ENCODE measurements around the gene CARD16. TPM values are rescaled to one million over a fixed set of nuclear protein-coding genes. Genes with fewer than 3 reads are reported as not detected.
"Not testable (repeated sequence)": the region's sequence is repeated elsewhere in the genome, so short reads cannot be mapped to it uniquely, and the experiment has no call there.

The CARD16 gene
- 10 to 100 TPM in 1 of 2 experiments, 1 to 10 TPM in 1; 9.5 to 10.9 TPM for total RNA-seq

DNA sequence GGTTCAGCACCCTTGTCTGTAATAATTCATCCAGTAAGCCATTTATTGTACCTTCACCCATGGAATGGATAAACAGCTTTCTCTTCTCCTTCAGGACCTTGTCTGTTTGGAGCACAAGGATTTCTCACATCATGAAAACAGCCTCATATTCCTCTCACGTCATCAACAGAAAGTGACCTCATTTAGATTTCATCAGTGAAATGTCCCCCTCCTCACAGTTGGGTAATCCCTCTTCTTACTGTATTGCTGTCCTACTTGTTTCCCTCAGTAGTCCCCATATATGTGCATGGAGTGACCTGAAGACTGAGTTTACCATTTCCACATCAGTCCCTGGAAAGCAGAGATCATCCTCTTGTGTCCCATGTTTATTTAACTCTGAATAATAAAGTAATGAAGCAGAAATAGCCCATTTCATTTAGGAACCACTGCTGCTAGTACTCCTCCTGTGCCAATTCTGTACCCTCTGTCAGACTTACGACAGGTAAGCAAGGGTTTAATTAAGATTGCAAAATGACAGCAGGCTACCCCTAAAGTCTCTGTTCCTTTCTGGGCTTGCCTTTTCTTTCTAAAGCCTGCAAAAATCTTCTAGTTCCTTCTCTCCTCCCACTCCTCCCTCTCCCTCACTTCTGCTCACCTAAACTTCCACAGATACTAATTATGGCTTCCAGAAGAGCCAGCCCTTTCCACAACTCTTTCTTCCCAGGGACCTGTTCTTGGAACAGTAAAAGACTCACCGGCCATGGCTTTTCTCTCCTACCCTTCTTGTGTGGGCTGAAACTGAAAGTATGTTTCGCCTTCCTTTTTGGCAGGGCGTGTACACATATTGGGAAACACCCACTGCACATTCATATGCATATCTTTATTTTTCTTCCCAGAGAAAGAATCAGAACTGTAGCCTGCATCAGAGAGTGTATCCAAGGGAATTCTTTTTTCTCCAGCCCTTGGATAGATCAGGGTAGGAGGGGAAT, at the start of gene CARD16:
CARD16 (minus strand) TSS at position 779 of the 968 bp plus-strand sequence; CDS start at position 741, 38 bp downstream.
- H3K9me3 Mint-ChIP-seq; H3K27me3 Mint-ChIP-seq (ENCODE audit: low read depth); H3K36me3 Mint-ChIP-seq (ENCODE audit: low read depth): not testable (repeated sequence)
- peak within 1 kb of the TSS; percentile 82 for H3K27ac Mint-ChIP-seq
- DNase-seq: peak; percentile 64
- H3K4me3 Mint-ChIP-seq: peak within 1 kb of the TSS; percentile 83
- CTCF ChIA-PET: interaction anchor here (1.1 kb wide), 1 partner anchor 10 kb away, joined by 3 read pairs; the partner anchor contains the start of gene CASP1
- intact Hi-C loops (cut with micrococcal nuclease): loop anchor here (1.0 to 10.0 kb wide), 6 partner anchors 10 to 1030 kb away; partner anchors contain the start of genes AASDHPPT, CASP1, CASP4 and KBTBD3
- peaks cover 46% of the 10 kb centered on the region for H3K4me1 Mint-ChIP-seq (ENCODE audit: low read depth)

DNA sequence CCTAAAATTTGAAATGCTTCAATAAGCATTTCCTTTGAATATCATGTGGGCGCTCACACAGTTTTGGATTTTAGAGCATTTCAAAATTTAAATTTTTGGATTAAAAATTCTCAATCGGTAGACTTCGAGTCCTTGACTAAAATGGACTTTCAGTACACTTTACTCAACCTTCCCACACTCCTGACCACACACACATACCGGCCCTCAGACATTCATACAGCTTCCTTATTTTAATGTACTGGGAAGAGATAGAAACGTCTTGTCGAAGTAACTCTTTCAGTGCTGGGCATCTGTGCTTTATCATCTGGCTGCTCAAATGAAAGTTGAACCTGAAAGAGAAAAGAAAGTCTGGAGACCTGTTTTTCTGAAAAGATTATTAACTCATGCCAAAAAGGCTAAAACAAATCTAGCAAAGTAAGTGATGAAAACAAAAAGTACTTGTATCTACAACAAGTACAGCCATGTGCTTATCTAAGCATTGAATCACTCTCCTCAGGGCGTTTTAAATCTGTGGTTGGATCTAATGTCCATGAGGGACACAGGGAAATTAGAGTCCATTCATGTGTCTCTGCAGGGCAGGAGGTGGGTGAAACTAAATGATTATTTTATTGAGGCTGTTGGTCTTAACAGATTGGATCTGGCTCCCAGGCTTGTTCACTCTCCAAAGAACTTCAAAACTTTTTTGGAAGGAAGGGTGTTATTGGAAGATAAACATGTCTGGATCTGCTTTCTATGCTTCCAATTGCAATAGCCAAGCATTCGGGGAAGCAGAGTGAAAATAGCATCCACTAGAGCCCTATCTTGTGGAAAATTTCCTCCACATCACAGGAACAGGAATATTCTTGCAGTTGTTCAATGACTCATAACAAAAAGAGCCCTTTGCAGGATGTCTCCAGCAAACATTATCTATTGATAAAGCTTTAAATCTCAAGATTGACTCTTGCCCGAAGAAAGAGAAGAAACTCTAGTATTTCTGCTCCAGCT, 47.4 kb upstream of the CARD16 start:
- Mint-ChIP-seq H3K4me3 (no peak overlapping the region), H3K27ac (no peak overlapping the region), H3K27me3 (ENCODE audit: low read depth) (peaks cover 7% of the 10 kb centered on the region), H3K36me3 (ENCODE audit: low read depth) (no peaks in the 10 kb centered on the region), H3K9me3 (no peaks in the 10 kb centered on the region), H3K4me1 (ENCODE audit: low read depth) (no peaks in the 10 kb centered on the region)
- intact Hi-C loops (cut with micrococcal nuclease): no loop called here
- CTCF ChIA-PET: no interaction called here
- DNase-seq: no peak

DNA sequence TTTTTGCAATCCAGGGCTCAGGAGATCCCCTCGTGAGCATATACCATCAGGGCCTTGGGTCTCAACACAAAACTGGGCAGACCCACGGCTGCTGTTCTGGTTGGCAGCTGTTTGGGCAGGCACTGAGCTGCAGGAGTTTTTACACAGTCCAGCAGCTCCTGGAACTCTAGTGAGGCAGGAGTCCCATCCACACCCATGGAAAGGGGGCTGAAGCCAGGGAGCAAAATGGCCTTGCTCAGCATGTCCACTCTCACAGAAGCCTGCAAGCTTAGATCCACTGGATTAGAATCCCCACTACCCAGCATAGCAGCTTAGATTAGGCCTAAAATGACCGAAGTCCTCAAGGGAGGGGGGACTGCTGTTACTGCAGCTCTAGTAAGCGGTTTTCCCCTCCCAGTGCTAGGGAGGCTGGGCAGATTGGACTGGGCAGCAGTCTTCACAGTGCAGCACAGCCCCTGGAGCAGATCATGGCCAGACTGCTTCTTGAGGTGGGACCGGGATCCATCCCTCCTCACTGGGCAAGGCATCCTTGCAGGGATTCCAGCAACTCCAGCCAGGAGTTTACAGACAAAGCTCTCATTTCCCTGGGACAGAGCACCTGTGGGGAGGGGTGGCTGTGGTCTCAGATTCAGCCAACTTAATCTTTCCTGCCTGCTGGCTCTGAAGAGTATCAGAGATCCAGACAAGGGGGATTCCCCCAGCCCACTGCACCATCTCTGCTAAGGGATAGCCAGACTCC, 36.4 kb upstream of the CARD16 start:
- Mint-ChIP-seq H3K27ac (no peak overlapping the region), H3K36me3 (ENCODE audit: low read depth) (no peaks in the 10 kb centered on the region), H3K4me3 (no peak overlapping the region), H3K27me3 (ENCODE audit: low read depth) (peaks cover 8% of the 10 kb centered on the region), H3K4me1 (ENCODE audit: low read depth) (peaks cover 20% of the 10 kb centered on the region), H3K9me3 (no peaks in the 10 kb centered on the region)
- DNase-seq: no peak
- CTCF ChIA-PET: no interaction called here
- intact Hi-C loops (cut with micrococcal nuclease): loop anchor here (2.0 kb wide), 1 partner anchor 19 kb away; no protein-coding TSS in a partner anchor

DNA sequence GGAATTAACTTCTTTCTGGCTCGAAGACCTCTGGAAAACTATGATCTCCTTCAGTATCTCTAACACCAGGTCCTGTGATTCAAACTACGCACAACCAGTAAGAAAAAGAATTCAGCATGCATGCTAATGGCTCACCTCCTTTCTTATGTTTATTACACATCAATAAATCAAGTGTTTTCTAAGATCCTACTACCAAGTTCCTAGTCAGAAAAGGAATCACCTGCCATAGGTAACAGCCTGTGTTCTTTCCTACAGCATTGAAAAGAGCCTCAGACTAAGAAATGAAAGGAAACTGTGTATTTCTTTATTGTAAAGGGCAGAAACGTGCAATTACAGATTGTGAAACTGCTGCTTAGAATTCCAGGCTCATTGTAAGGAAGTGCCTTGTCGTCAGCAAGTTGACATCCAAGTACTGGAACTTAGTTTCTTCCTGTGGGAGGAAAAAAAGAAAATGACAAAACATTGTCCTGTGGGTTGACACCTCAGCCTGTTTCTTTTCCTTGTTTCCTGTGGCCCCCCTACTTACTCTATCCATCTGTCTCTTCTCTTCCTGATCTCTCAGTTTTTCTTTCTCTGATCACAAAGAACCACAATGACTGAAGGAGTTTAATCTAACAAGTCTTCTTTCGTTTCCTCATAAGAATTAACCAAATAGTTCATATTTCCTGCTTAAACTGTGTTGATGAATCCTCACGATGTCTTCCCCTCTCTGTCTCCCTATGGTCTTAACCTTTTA, 35.2 kb upstream of the CARD16 start:
- H3K4me3 Mint-ChIP-seq; H3K27me3 Mint-ChIP-seq (ENCODE audit: low read depth); H3K36me3 Mint-ChIP-seq (ENCODE audit: low read depth); H3K27ac Mint-ChIP-seq; CTCF ChIA-PET; H3K9me3 Mint-ChIP-seq; DNase-seq: not testable (repeated sequence)
- intact Hi-C loops (cut with micrococcal nuclease): loop anchor here (2.0 kb wide), 1 partner anchor 20 kb away; no protein-coding TSS in a partner anchor
- peaks cover 20% of the 10 kb centered on the region for H3K4me1 Mint-ChIP-seq (ENCODE audit: low read depth)

DNA sequence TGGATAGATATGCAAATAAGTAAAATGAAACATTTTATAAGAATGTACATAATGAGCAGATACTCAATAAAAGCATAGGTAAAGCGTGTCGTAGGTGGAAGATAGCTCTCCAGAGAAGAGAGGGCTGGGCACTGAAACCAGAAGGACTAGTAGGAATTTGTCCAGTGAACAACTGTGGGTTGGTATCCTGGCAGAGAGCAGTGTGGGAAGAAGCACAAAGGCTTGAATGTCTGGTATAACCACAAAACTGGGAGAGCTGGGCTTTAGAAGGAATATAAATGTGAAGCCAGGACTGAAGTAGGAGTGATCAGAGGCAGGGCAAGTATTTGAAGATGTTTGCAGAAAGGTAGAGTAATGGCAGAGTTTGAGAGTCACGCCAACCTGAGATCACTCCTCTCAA, 33.1 kb upstream of the CARD16 start:
- H3K36me3 Mint-ChIP-seq (ENCODE audit: low read depth): no peaks in the 10 kb centered on the region
- no peak for DNase-seq
- peaks cover 20% of the 10 kb centered on the region for H3K4me1 Mint-ChIP-seq (ENCODE audit: low read depth)
- H3K27me3 Mint-ChIP-seq (ENCODE audit: low read depth): peaks cover 6% of the 10 kb centered on the region
- CTCF ChIA-PET: no interaction called here
- H3K4me3 Mint-ChIP-seq: no peak overlapping the region
- intact Hi-C loops (cut with micrococcal nuclease): loop anchor here (5.0 kb wide), 1 partner anchor 371 kb away; no protein-coding TSS in a partner anchor
- H3K9me3 Mint-ChIP-seq: no peaks in the 10 kb centered on the region
- no peak overlapping the region for H3K27ac Mint-ChIP-seq

DNA sequence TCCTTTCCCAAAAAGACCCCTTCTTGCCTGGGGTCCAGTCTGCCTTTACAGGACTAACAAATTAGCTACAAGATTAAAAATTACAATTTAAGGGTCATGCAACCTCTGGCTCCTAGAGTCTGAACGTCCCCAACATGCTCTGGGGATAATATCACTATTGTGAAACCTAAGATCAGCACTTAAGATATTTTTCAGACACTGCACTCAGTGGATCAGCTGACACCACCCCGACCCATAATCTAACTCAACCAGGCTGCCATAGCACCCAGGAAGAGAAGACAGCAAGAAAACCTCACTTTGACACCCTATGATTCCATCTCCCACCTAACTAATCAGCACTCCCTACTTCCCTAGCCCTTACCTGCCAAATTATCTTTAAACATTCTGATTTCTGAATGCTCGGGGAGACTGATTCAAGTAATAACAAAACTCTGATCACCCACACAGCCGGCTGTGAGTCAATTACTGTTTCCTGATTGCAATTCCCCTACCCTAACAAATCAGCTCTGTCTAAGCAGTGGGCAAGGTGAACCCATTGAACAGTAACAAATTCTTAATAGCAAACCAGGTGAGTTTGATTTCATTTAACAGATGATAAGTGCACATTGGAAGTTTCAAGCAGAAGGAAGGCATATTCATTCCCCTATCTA, 32.1 kb upstream of the CARD16 start:
- DNase-seq: peak; percentile 65
- H3K4me3 Mint-ChIP-seq; H3K27me3 Mint-ChIP-seq (ENCODE audit: low read depth); H3K27ac Mint-ChIP-seq; CTCF ChIA-PET; H3K9me3 Mint-ChIP-seq; H3K36me3 Mint-ChIP-seq (ENCODE audit: low read depth): not testable (repeated sequence)
- H3K4me1 Mint-ChIP-seq (ENCODE audit: low read depth): peaks cover 20% of the 10 kb centered on the region
- intact Hi-C loops (cut with micrococcal nuclease): loop anchor here (1.0 to 5.0 kb wide), 2 partner anchors 220 to 370 kb away; no protein-coding TSS in a partner anchor

DNA sequence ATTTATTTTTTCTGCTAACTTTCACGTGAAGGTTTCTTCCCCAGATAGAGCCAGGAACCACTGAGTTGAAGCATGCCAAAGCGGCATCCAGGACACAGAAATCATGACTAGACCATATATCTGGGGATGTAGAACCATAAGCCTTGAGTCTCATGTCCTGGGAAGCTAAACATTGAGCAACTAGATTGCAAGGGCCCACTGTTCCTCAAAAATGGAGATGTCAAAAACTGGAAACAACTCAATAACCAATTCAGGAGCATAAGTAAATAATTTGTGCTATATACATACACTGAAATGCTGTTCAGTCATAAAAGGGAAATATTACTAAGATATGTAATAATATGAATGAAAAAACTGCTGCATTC, 29.0 kb upstream of the CARD16 start:
- no peak for DNase-seq
- no peaks in the 10 kb centered on the region for H3K27me3 Mint-ChIP-seq (ENCODE audit: low read depth)
- no peaks in the 10 kb centered on the region for H3K9me3 Mint-ChIP-seq
- peaks cover 22% of the 10 kb centered on the region for H3K4me1 Mint-ChIP-seq (ENCODE audit: low read depth)
- H3K27ac Mint-ChIP-seq: no peak overlapping the region
- no peak overlapping the region for H3K4me3 Mint-ChIP-seq
- H3K36me3 Mint-ChIP-seq (ENCODE audit: low read depth): no peaks in the 10 kb centered on the region
- intact Hi-C loops (cut with micrococcal nuclease): no loop called here
- CTCF ChIA-PET: no interaction called here

DNA sequence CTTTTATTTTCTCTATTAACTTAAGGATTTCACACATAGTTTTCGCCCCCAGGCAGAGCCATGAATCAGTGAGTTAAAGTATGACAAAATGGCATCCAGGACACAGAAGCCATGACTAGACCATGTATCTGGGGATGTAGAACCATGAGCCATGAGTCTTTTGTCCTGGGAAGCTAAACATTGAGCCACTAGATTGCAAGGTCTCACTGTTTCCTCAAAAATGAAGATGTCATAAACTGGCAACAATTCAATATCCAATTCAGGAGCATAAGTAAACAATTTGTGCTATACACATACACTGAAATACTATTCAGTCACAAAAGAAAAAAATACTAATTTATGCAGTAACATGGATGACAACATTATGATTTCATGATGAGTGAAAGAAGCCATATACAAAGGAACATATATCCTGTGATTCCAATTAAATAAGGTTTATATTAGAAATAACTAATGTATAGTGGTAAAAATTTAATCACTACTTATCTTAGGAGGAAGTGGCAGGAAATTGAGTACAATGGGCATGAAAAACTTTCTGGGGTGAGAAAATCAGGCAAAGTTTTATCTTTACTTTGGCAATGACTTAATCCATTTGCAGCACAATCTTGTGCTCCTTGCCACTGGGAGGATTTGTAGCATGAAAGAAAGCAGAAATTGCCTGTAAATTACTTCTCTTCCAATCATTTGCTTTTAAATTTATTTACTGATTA, 28.5 kb upstream of the CARD16 start:
- Mint-ChIP-seq H3K4me3 (no peak overlapping the region), H3K4me1 (ENCODE audit: low read depth) (peaks cover 26% of the 10 kb centered on the region), H3K36me3 (ENCODE audit: low read depth) (no peaks in the 10 kb centered on the region), H3K27me3 (ENCODE audit: low read depth) (no peaks in the 10 kb centered on the region), H3K27ac (no peak overlapping the region), H3K9me3 (no peaks in the 10 kb centered on the region)
- CTCF ChIA-PET: no interaction called here
- intact Hi-C loops (cut with micrococcal nuclease): no loop called here
- no peak for DNase-seq

DNA sequence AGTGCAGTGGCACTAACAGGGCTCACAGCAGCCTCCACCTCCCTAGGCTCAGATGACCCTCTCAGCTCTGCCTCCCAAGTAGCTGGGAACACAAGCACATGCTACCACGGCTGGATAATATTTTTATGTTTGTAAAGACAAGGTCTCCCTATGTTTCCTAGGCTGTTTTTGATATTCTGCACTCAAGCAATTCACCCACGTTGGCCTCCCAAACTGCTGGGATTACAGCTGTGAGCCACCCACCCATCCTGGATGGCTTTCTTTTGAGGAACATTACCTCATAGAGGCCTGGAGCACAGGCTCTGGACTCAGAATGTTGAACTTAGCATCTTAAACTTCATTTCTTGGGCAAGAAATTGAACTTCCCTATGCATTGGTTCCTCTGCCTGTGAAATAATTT, 26.9 kb upstream of the CARD16 start:
- H3K27ac Mint-ChIP-seq; H3K4me3 Mint-ChIP-seq; H3K9me3 Mint-ChIP-seq; DNase-seq; H3K36me3 Mint-ChIP-seq (ENCODE audit: low read depth); H3K27me3 Mint-ChIP-seq (ENCODE audit: low read depth); CTCF ChIA-PET; intact Hi-C loops (cut with micrococcal nuclease): not testable (repeated sequence)
- peaks cover 21% of the 10 kb centered on the region for H3K4me1 Mint-ChIP-seq (ENCODE audit: low read depth)

DNA sequence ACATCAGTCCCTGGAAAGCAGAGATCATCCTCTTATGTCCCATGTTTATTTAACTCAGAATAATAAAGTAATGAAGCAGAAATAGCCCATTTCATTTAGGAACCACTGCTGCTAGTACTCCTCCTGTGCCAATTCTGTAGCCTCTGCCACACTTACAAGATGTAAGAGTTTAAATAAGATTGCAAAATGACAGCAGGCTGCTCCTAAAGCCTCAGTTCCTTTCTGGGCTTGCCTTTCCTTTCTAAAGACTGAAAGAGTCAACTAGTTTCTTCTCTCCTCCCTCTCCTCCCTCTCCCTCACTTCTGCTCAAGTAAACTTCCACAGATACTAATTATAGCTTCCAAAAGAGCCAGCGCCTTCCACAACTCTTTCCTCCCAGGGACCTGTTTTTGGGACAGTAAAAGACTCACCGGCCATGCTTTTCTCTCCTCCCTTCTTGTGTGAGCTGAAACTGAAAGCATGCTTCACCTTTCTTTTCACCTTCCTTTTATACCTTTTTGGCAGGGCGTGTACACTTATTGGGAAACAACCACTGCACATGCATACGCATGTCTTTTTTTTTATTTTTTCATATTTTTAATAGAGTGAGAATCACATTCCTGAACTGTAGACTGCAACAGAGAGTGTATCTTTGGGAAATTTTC, 26.1 kb upstream of the CARD16 start:
- H3K4me3 Mint-ChIP-seq: peak overlapping the region; percentile 71
- intact Hi-C loops (cut with micrococcal nuclease): loop anchor here (2.0 kb wide), 1 partner anchor 36 kb away; the partner anchor contains the start of gene CASP1
- H3K36me3 Mint-ChIP-seq (ENCODE audit: low read depth): no peaks in the 10 kb centered on the region
- no peaks in the 10 kb centered on the region for H3K9me3 Mint-ChIP-seq
- peak; percentile 8 for DNase-seq
- peak overlapping the region; percentile 77 for H3K27ac Mint-ChIP-seq
- CTCF ChIA-PET: interaction anchor here (0.7 kb wide), 1 partner anchor 458 kb away, joined by 3 read pairs; no protein-coding TSS in a partner anchor
- H3K27me3 Mint-ChIP-seq (ENCODE audit: low read depth): no peaks in the 10 kb centered on the region
- H3K4me1 Mint-ChIP-seq (ENCODE audit: low read depth): peaks cover 18% of the 10 kb centered on the region

Data from activated naive CD4-positive, alpha-beta T cell treated with anti-CD3 and anti-CD28 coated beads for 36 hours (primary cell).